HG03378 (cell line): ENCODE measurements around the gene TNFAIP8.
A peak's percentile ranks its signal among the peaks of the same experiment; 100 is the strongest.

Source experiments
- ATAC-seq: cut with Tn5 transposase; IDR thresholded peaks from one replicate; pipeline ENCODE4 v1.9.1; 2021; ENCODE audit warnings: mild to moderate bottlenecking, moderate library complexity; ENCODE audit not compliant: unreplicated experiment

TNFAIP8 gene

DNA sequence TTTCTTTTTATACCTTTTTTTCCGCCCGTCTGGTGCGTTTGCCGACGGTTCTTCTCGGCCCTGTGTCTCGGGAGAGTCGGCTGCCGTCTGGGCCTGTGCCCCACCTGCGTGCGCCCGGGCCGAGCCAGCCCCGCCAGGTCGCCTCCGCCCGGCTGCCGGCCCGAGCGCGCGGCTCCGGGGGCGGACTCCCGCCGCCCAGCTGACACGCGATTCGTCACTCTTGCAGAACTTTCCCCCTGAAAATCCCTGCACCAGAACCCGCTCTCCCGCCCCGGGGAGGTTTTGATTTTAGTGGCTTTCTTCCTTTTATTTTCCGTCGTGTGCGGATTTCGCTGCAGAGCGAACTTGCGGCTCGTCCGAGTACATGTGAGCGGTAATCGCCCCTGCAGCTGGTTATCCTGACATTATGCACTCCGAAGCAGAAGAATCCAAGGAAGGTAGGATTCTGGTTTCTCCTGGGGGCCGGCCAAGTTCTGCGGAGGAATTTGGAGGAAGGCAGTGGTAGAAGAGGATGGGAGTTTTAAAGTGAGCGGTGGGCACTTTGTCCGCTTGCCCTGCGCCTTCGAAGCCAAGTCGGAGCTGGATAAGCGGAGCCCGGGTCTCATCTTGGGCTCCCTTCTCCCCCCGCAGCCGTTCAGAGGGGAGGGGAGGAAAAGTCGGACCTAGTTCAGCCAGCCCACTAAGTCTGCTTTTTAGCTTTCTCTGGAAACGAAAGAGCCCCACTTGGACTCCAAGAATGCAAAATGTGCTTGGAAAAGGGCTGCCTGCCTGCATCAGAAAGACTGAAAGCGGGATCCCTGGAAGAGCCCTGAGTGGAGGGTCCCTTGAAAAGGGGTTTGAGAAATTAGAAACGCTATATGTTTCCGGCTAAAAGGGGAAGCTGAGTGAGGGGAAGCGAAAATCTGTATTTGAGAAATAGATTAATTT, at the start of gene TNFAIP8:
Gene TNFAIP8, plus strand, starts transcription at position 335 of the 927 bp plus-strand sequence. Its CDS starts 72 bp downstream, at position 407.
- ATAC-seq = peak; percentile 24

DNA sequence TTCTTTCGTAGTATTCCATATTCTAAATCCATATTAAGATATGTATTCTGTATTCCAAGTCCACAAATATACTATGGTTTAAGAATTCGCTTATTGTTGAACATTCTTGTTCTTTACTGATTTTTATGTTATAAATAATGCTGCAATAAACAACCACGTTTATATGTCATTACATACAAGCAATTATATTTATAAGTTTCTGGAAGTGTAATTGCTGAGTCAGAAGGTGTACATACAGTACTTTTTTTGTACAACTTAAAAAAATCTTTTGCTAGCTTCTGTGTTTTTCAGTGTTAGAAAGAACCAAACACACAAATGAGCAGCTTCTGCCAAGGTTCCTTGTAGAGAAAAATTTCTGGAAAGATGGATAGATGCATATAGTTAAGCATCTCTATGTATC, 48.6 kb upstream of the TNFAIP8 start:
- no peak for ATAC-seq

GRCh38 chr5:119309326-119309725, 46.5 kb upstream of the TNFAIP8 start:
- no peak for ATAC-seq

DNA sequence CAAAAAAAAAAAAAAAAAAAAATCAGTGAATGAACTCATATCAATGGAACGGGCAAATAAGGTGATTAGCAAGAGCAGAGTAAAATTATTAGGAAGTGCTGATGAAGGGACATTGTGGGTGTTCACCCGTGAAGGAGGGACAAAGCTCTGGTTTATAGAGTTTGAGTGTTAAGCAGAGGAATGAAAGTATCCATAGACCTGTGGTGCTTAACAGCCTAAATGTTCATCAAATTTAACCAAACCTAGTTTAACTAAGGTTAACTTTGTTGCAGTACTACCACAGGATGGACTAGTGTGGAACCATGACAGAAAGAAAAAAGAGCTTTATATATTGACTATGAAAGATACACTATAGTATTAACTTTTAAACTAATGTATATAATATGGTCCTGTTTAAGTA, 44.1 kb upstream of the TNFAIP8 start:
- no peak for ATAC-seq

- ATAC-seq = no peak
Observed at GRCh38 chr5:119312403-119312802, 43.4 kb upstream of the TNFAIP8 start.

- no peak for ATAC-seq
Observed at GRCh38 chr5:119313197-119313596, 42.6 kb upstream of the TNFAIP8 start.

GRCh38 chr5:119313658-119314605, 41.9 kb upstream of the TNFAIP8 start:
- no peak for ATAC-seq

DNA sequence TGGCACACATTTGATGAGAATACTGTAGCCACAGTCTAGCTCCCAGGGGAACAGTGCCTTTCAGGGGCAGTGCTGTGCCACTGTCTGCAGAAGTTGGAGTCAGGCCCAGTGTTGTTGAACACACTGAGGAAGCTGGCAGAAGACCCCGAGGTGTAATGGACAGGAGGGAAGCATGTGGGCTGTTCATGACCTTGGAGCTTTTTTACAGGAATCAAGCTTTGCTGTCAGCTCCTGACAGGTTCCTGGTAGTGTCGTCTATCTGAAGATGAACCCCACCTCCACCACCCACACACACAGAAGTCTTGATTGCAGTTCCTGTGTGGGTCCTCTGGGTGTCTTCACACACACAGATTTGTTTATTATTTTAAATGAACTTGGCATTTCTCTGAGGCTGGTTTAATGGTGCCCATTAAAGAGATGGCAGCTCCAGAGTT, 40.3 kb upstream of the TNFAIP8 start:
- peak; percentile 74 for ATAC-seq

GRCh38 chr5:119316086-119316485, 39.7 kb upstream of the TNFAIP8 start:
- no peak for ATAC-seq

DNA sequence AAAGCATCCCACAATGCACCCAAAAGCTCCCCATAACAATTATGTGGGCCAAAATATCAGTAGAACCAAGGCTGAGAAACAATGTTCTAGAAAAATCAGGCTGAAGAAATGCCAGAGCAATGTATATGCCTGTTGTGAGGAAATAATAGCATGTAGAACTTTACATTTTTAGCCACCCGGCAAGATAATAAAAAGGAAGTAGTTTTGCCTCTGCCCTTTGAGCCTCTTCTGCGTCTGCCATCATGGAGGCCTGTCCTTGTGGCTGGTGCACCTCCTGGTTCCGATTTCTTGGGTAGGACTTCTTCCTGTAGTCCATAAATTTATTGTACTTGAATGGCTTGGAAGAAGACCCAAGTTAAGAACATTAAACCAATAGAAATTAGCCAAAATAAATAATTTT, 38.9 kb upstream of the TNFAIP8 start:
- ATAC-seq = no peak

- peak; percentile 42 for ATAC-seq
Observed at GRCh38 chr5:119318256-119318894, 37.4 kb upstream of the TNFAIP8 start.

GRCh38 chr5:119319401-119319800, 36.4 kb upstream of the TNFAIP8 start:
- no peak for ATAC-seq

- ATAC-seq = no peak
Observed at GRCh38 chr5:119319890-119320289, 35.9 kb upstream of the TNFAIP8 start.

DNA sequence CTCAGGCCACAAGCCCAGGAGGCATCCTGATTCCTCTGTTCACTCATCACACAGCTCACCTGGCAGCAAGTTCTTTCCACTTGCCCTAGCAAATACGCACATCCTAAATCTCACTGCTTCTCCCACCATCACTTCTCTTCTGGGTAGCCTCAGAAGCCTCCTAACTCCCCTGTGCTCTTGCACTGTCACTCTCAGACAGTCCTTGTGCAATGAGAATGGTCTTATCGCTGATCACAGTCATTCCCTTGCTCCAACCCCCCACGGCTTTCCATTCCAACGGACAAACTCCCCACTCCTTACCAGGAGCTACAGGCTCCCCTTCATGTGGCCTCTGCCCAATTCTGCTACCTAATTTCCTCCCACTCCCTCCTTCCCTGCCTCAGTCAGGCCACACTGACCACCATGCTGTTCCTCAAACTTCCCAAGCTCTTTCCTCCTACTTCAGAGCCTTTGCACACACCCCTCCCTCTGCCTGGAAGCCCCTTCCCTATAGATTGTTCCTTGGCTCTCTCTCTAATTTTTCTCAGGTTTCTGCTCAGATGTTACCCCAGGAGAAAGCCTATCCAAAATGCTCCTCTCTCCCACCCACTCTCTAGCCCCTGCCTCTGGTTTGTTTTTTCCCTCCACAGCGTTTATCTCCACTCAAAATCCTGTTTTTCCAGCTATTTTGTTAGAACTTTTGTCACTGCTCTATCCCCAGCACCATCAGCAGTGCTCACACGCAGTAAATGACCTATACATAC, 34.1 kb upstream of the TNFAIP8 start:
- no peak for ATAC-seq

DNA sequence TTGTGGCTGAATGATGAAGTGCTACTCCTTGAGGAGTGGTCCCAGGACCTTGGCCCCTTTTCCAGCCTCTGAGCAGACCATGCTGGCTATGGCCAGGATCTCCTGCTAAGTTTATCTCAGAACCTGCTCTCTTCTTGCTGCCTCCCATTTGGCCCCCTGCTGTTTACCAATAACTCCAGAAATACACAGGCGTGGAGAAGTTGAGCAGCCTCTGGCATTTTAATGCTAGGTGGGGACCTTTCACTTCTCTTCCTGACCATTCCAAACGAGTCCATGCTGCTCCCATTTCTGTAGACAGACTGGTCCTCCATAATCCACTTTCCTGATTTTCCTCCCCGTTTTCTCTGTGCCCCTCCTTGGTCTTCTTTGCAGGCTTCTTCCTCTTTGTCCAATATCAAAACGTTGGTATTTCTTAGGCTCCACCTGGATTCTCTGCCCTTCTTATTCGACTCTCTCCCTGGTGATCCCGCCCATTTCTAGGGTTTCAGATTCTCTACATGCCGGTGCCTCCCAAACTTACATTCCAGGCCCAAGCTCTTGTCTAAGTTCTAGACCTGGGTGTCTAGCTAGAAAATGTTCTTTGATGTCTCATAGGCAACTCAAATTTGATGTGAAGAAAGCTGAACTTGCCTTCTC, 33.4 kb upstream of the TNFAIP8 start:
- ATAC-seq = no peak

DNA sequence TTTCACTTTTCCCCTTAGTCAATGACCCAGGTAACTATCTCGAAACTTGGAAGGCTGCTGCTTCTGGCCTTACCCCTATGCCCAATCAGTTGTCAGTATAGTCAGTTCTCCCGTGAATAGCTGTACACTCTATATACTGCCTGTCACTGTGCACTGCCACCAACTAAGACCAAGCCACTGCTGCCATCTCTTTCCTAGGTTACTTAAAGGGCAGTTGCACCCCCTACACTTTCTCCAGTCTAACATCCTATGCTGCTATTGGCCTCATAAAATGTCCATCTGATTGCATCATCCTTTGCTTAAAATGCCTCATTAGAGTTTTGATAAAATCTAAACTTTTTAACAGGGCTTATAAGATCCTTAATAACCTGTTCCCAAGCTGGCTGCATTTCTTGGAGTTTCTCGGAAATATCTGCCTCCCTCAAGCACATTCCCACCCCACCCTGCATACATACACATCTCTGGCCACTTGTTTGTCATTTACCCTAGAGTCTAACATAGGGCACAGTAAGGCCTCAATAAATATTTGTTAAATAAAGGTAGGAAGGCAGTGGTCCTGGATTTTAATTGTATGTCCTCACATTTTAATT, 32.8 kb upstream of the TNFAIP8 start:
- ATAC-seq = no peak

DNA sequence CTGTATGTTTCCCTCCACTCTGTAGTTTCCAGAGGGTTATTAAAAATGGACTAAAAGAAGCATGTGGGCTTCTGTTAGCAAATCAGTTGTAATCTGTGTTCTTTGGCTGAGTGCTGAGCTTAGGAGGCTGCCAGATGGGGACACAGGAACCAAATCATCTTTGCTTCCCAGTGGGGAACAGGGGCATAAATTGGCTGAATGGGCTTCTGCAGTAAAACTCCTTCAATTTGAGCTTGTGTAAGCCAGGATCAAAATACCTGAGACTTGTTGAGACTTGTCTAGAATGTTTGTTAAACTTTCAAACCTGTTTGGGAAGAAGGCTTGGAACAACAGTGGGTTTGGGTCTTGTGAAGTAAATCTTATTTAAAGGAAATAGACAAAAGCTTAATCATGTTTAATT, 32.2 kb upstream of the TNFAIP8 start:
- ATAC-seq = no peak

- no peak for ATAC-seq
Observed at GRCh38 chr5:119324842-119325241, 31.0 kb upstream of the TNFAIP8 start.

GRCh38 chr5:119327018-119327417, 28.8 kb upstream of the TNFAIP8 start:
- ATAC-seq = no peak
